Thymus (tissue), 11 donors: ENCODE data around the gene ADAMTS19. TPM values are rescaled to one million over a fixed set of nuclear protein-coding genes. Genes with fewer than 3 reads are reported as not detected.
A peak's percentile ranks its signal among the peaks of the same experiment; 100 is the strongest.

ENCODE experiments used
- DNase-seq, 9 donors: peaks; one replicate each; pipeline ENCODE4 v3.0.0-alpha.2; 2013; ENCODE audit warnings: low spot score in 9 of 9, low read depth in 6 of 9, missing footprints in 1 of 9
- H3K27ac ChIP-seq, 2 donors: one replicate each; pipeline ENCODE4 v1.5.1; 2013; ENCODE audit warnings: control low read depth in 1 of 2, low read depth in 1 of 2, low read length in 1 of 2, mild to moderate bottlenecking in 1 of 2, moderate library complexity in 1 of 2
- H3K27me3 ChIP-seq, 2 donors: one replicate each; pipeline ENCODE4 v1.5.1; 2013; ENCODE audit warnings: low read length in 1 of 2; ENCODE audit not compliant: control insufficient read depth in 2 of 2, insufficient read depth in 1 of 2
- H3K36me3 ChIP-seq, 2 donors: one replicate each; pipeline ENCODE4 v1.5.1; 2013; ENCODE audit warnings: low read length in 1 of 2, mild to moderate bottlenecking in 1 of 2, moderate library complexity in 1 of 2; ENCODE audit not compliant: control insufficient read depth in 2 of 2, insufficient read depth in 2 of 2
- H3K4me1 ChIP-seq, 2 donors: one replicate each; pipeline ENCODE4 v1.5.1; 2013; ENCODE audit warnings: low read length in 2 of 2; ENCODE audit not compliant: control insufficient read depth in 2 of 2, insufficient read depth in 2 of 2
- H3K4me3 ChIP-seq, 2 donors: one replicate each; pipeline ENCODE4 v1.5.1; 2013; ENCODE audit warnings: low read length in 2 of 2, control low read depth in 1 of 2, mild to moderate bottlenecking in 1 of 2
- H3K9me3 ChIP-seq, 2 donors: one replicate each; pipeline ENCODE4 v1.5.1; 2013; ENCODE audit warnings: low read length in 1 of 2, mild to moderate bottlenecking in 1 of 2; ENCODE audit not compliant: control insufficient read depth in 2 of 2, insufficient read depth in 1 of 2
- WGBS: extraction: QIAGEN DNeasy Blood & Tissue Kit; methylation state at CpG from one replicate; pipeline ENCODE4 v1.1.7; 2013; 5-methylcytosine and 5-hydroxymethylcytosine counted together
- polyA plus RNA-seq: library from polyadenylated mRNA; stranded (reverse); fragments of 200-250 nt; gene quantifications from one replicate; pipeline ENCODE4 v1.2.3, GENCODE V29; 2013
- total RNA-seq: library from RNA; stranded (reverse); fragments of 120-200 nt; gene quantifications from one replicate; pipeline ENCODE4 v1.2.4, GENCODE V29; 2013
- donor health status: healthy.

Gene ADAMTS19
- total and polyA plus RNA-seq, 2 donors = 0.09 to 0.76 TPM

GRCh38 chr5:129748913-129749880 is 289.1 kb downstream of the ADAMTS19 start:
- Histone ChIP-seq H3K9me3 (no peaks in the 10 kb centered on the region), H3K27me3 (no peaks in the 10 kb centered on the region), H3K4me1 (no peaks in the 10 kb centered on the region), H3K27ac (no peak overlapping the region), H3K36me3 (no peaks in the 10 kb centered on the region), H3K4me3 (no peak overlapping the region)
- DNase-seq = no peak
- 94% methylated on average over 1 of the region's 1 CpG for WGBS

- no peaks in the 10 kb centered on the region for H3K4me1 ChIP-seq
- H3K9me3 ChIP-seq = no peaks in the 10 kb centered on the region
- no peak for DNase-seq
- 95% methylated on average over 1 of the region's 1 CpG for WGBS
- no peak overlapping the region for H3K4me3 ChIP-seq
- H3K36me3 ChIP-seq = no peaks in the 10 kb centered on the region
- H3K27me3 ChIP-seq = no peaks in the 10 kb centered on the region
- H3K27ac ChIP-seq = no peak overlapping the region
Measured at GRCh38 chr5:129760636-129761325, 300.7 kb downstream of the ADAMTS19 start.

GRCh38 chr5:129763651-129764050 is 303.6 kb downstream of the ADAMTS19 start:
- Histone ChIP-seq H3K9me3 (no peaks in the 10 kb centered on the region), H3K27ac (no peak overlapping the region), H3K27me3 (no peaks in the 10 kb centered on the region), H3K4me1 (no peaks in the 10 kb centered on the region), H3K4me3 (no peak overlapping the region), H3K36me3 (no peaks in the 10 kb centered on the region)
- WGBS = 91% methylated on average over 1 of the region's 1 CpG
- no peak for DNase-seq

- H3K27ac ChIP-seq = no peak overlapping the region
- 86% methylated on average over 2 of the region's 2 CpGs for WGBS
- no peaks in the 10 kb centered on the region for H3K9me3 ChIP-seq
- no peak for DNase-seq
- no peaks in the 10 kb centered on the region for H3K36me3 ChIP-seq
- peaks cover 0 to 2% of the 10 kb centered on the region in 2 donors for H3K4me1 ChIP-seq
- no peak overlapping the region for H3K4me3 ChIP-seq
- no peaks in the 10 kb centered on the region for H3K27me3 ChIP-seq
Measured at GRCh38 chr5:129766798-129767197, 306.7 kb downstream of the ADAMTS19 start.

GRCh38 chr5:129767927-129768380 is 307.9 kb downstream of the ADAMTS19 start:
- WGBS = 0% methylated on average over 3 of the region's 3 CpGs

DNA sequence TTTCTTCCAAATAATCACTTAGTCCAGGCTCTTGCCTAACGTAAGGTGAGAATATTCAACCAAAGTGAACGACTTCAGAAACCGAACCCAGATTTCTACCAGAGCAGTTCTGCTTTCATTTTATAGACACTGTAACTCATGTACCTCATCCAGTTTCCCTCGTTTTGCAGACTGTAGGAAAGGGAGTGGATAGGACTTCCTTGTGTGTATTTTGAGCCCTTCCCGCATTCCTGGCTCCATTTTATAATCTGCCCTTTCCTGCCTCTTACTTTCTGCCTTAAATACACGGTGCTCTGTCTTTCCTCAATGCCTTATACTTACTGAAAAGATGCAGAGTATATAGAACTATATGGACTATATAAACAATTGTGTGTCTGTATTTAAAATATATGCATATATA is 308.6 kb downstream of the ADAMTS19 start:
- H3K9me3 ChIP-seq = no peaks in the 10 kb centered on the region
- no peak overlapping the region for H3K4me3 ChIP-seq
- H3K36me3 ChIP-seq = no peaks in the 10 kb centered on the region
- H3K27me3 ChIP-seq = no peaks in the 10 kb centered on the region
- no peak overlapping the region for H3K27ac ChIP-seq
- H3K4me1 ChIP-seq = peaks cover 0 to 2% of the 10 kb centered on the region in 2 donors
- no peak for DNase-seq
- 82% methylated on average over 6 of the region's 6 CpGs for WGBS

More at GRCh38 chr5:129767927-129768380, 307.9 kb downstream of the ADAMTS19 start:
- Histone ChIP-seq H3K4me1 (peaks cover 0 to 2% of the 10 kb centered on the region in 2 donors), H3K9me3 (no peaks in the 10 kb centered on the region), H3K4me3 (no peak overlapping the region), H3K27me3 (no peaks in the 10 kb centered on the region), H3K27ac (no peak overlapping the region), H3K36me3 (no peaks in the 10 kb centered on the region)
- DNase-seq = peak; percentile 23 to 86 (median 61)

DNA sequence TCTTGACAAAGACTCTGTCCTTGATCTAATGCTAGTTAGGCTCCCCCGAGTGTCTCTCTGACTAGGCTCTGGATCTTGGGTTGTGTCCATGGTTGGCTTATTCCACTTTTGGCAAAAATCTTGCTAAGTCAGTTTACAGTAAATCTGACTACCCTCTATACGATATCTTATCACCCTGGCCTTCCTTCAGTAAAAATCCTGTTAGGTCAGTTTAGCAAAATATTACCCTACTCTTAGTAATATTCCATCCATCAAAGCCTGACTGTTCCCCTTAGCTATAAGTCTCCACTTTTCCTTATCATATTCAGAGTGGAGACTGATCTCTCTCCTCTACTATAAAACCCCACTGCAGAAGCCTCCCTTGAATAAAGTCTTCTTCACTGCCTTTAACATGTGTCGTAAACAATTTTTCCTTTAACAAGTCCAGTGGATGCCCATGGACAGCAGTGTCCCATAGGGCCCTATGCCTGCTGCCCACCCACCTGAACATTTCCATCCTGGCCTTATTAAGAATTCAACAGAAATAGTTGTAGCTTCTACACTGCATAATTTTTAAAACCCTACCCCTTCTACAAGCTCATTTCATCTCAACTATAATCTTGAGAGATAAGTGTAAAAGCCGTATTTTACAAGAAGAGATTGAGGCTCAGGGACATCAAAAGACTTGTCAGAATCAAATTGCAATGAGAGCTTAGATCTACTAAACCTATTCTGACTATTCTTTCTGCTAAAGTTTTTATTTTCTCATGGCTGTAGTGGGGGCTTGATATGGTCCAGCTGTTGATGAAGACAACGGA is 310.1 kb downstream of the ADAMTS19 start:
- Histone ChIP-seq H3K9me3 (no peaks in the 10 kb centered on the region), H3K4me3 (no peak overlapping the region), H3K36me3 (no peaks in the 10 kb centered on the region), H3K27ac (no peak overlapping the region), H3K4me1 (peaks cover 0 to 2% of the 10 kb centered on the region in 2 donors), H3K27me3 (no peaks in the 10 kb centered on the region)
- WGBS = 93% methylated on average over 5 of the region's 5 CpGs
- DNase-seq = no peak

- H3K36me3 ChIP-seq = no peaks in the 10 kb centered on the region
- H3K27me3 ChIP-seq = no peaks in the 10 kb centered on the region
- H3K4me1 ChIP-seq = peaks cover 0 to 2% of the 10 kb centered on the region in 2 donors
- 48% methylated on average over 9 of the region's 9 CpGs for WGBS
- no peak overlapping the region for H3K4me3 ChIP-seq
- no peaks in the 10 kb centered on the region for H3K9me3 ChIP-seq
- peak in 5 of 9 donors; percentile 7 to 65 (median 28) for DNase-seq
- H3K27ac ChIP-seq = no peak overlapping the region
Measured at GRCh38 chr5:129771058-129771838, 311.1 kb downstream of the ADAMTS19 start.
